Osteoblast (primary cell): Measurements from ENCODE around the gene PRSS21. TPM values are rescaled to one million over a fixed set of nuclear protein-coding genes. Genes with fewer than 3 reads are reported as not detected.
A peak's percentile ranks its signal among the peaks of the same experiment; 100 is the strongest.

Experiments
- DNase-seq: peaks from one replicate; pipeline ENCODE4 v3.0.0; 2011; ENCODE audit warnings: low spot score, mixed read lengths; ENCODE audit not compliant: insufficient read length; ENCODE audit errors: missing footprints
- H2AFZ ChIP-seq: 2 replicates; pipeline ENCODE4 v1.6.0; 2011; ENCODE audit warnings: mild to moderate bottlenecking, low read length
- H3K27ac ChIP-seq: 2 replicates; pipeline ENCODE4 v1.5.1; 2011; ENCODE audit warnings: mild to moderate bottlenecking, low read depth, low read length, moderate library complexity
- H3K27me3 ChIP-seq: 2 replicates; pipeline ENCODE4 v1.6.0; 2012; ENCODE audit warnings: mild to moderate bottlenecking, control low read depth, inconsistent platforms, low read length, moderate library complexity; ENCODE audit not compliant: insufficient read depth
- H3K36me3 ChIP-seq: 2 replicates; pipeline ENCODE4 v1.5.1; 2011; ENCODE audit warnings: mild to moderate bottlenecking, low read length, control low read depth, moderate library complexity; ENCODE audit not compliant: insufficient read depth
- H3K4me1 ChIP-seq: 2 replicates; pipeline ENCODE4 v1.5.1; 2011; ENCODE audit warnings: mild to moderate bottlenecking, low read length, control low read depth, moderate library complexity; ENCODE audit not compliant: insufficient read depth
- H3K4me2 ChIP-seq: 2 replicates; pipeline ENCODE4 v1.6.0; 2011; ENCODE audit warnings: mild to moderate bottlenecking, low read length; ENCODE audit not compliant: insufficient read depth
- H3K4me3 ChIP-seq: fragments of 200-600 bp; sonication (generic); 3 replicates; pipeline ENCODE4 v1.5.1; 2012; ENCODE audit warnings: mild to moderate bottlenecking, low read length, inconsistent platforms; ENCODE audit not compliant: insufficient read depth
- H3K79me2 ChIP-seq: 2 replicates; pipeline ENCODE4 v1.6.0; 2012; ENCODE audit warnings: mild to moderate bottlenecking, low read length, control low read depth, inconsistent platforms; ENCODE audit not compliant: insufficient read depth
- H3K9me3 ChIP-seq: 2 replicates; pipeline ENCODE4 v1.5.1; 2011; ENCODE audit warnings: low read depth, low read length, control low read depth
- H4K20me1 ChIP-seq: 2 replicates; pipeline ENCODE4 v1.6.0; 2012; ENCODE audit warnings: mild to moderate bottlenecking, low read length, control low read depth; ENCODE audit not compliant: insufficient read depth
- CTCF ChIP-seq: IDR thresholded peaks from 2 replicates; pipeline ENCODE4 v1.5.1; 2011; ENCODE audit warnings: mild to moderate bottlenecking, low read depth, low read length, moderate library complexity; ENCODE audit errors: extremely low read depth
- total RNA-seq: library from RNA; depleted of rRNA; stranded (reverse); fragments of >200 nt; gene quantifications from 2 replicates; pipeline ENCODE4 v1.2.3, GENCODE V29; 2012

Gene PRSS21
- total RNA-seq, 1 donor, result not detected

DNA sequence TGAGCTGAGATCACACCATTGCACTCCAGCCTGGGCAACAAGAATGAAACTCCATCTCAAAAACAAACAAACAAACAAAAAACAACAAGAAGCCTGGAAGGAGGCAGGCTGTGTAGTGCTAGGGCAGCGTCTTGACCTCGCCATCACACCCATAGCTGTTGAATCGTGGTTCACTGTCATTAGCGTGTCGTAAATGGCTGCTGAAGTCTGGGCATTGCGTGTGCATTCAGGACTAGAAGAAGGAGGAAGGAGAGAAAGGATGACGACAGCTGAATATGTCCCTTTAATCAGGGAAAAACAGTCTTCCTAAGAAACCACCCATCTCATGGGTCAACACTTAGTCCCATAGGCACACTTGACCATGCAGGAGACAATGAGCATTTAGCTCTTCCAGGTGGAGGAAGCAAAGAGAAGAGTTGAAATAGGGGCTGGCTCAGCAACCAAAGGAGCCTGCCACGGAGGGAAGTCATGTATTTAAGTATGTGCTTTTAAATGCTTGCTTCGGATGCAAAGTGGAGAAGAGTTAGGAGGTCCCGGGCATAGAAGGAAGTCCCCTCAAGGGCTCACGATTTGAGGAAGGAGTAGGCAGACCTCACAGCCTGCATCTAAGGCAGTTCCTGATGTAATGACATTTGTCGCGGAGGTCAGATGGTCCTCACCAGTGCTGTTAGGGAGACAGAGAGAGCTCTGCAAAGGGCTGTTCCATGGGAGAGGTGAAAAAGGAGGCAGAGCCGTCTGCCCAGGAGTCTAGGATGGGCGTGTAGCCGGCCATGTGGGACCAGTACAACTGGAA, 32.1 kb downstream of the PRSS21 start:
- H3K79me2 ChIP-seq, result no peaks in the 10 kb centered on the region
- no peak overlapping the region for H3K4me2 ChIP-seq

DNA sequence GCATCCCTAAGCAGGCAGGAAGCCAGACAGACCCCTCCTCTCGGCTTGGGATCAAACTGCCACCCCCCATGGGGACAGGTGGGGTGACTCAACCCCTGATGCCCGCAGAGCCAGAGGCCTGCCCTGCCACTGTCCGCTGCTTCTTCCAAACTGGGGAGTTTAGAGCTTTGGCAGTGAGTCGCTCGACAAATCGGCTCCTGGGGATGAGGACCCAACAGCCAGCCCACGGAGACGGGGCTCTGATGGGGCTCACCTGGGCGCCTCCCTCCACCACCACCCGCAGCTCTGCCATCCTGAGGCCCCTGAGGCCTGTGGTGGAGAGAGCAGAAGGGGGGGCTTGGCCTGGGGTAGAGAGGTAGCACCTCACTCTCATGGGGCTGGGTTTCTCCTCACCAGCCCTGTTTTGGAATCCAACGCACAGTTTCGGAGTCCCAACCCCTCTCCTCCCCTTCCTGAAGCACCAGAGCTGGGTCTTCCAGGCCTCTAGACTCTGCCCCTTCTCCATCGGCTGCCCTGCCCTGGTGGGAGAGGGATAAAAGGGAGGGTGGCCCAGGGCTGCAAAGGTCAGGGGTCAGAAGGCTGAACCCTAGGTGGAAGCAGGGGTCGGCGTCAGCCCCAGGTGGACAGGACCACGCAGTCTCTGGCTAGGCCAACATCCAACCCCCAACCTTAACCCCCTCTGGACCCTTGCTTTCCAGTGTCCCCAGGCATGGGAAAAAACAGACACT, 35.1 kb downstream of the PRSS21 start:
- no peak overlapping the region for H3K4me2 ChIP-seq

More for the DNA sequence above, 32.1 kb downstream of the PRSS21 start:
- peaks cover 20% of the 10 kb centered on the region for H3K27me3 ChIP-seq
- no peaks in the 10 kb centered on the region for H3K36me3 ChIP-seq
- H3K4me3 ChIP-seq, result no peak overlapping the region
- DNase-seq, result peak; percentile 54
- H3K9me3 ChIP-seq, result no peaks in the 10 kb centered on the region
- H4K20me1 ChIP-seq, result no peaks in the 10 kb centered on the region
- no peak for TF ChIP-seq CTCF
- H2AFZ ChIP-seq, result no peak overlapping the region
- H3K4me1 ChIP-seq, result peaks cover 11% of the 10 kb centered on the region
- no peak overlapping the region for H3K27ac ChIP-seq

GRCh38 chr16:2852731-2853507, 35.9 kb downstream of the PRSS21 start:
- H3K36me3 ChIP-seq, result no peaks in the 10 kb centered on the region
- peaks cover 3% of the 10 kb centered on the region for H3K4me1 ChIP-seq
- no peak for TF ChIP-seq CTCF
- no peaks in the 10 kb centered on the region for H3K9me3 ChIP-seq
- no peaks in the 10 kb centered on the region for H3K79me2 ChIP-seq
- H3K4me2 ChIP-seq, result no peak overlapping the region
- H3K4me3 ChIP-seq, result no peak overlapping the region
- DNase-seq, result peak; percentile 57
- no peak overlapping the region for H2AFZ ChIP-seq
- H3K27ac ChIP-seq, result no peak overlapping the region
- H3K27me3 ChIP-seq, result peaks cover 22% of the 10 kb centered on the region
- no peaks in the 10 kb centered on the region for H4K20me1 ChIP-seq

More for the DNA sequence above, 35.1 kb downstream of the PRSS21 start:
- no peak overlapping the region for H3K27ac ChIP-seq
- no peak overlapping the region for H2AFZ ChIP-seq
- no peaks in the 10 kb centered on the region for H4K20me1 ChIP-seq
- no peak overlapping the region for H3K4me3 ChIP-seq
- no peak for TF ChIP-seq CTCF
- H3K79me2 ChIP-seq, result no peaks in the 10 kb centered on the region
- peaks cover 20% of the 10 kb centered on the region for H3K27me3 ChIP-seq
- no peaks in the 10 kb centered on the region for H3K36me3 ChIP-seq
- H3K4me1 ChIP-seq, result peaks cover 3% of the 10 kb centered on the region
- DNase-seq, result peak; percentile 81
- no peaks in the 10 kb centered on the region for H3K9me3 ChIP-seq
